GM11168 (cell line): ENCODE data around the gene MRGPRX2.

Experiments
- in situ Hi-C: fragments of 300-500 bp; cut with MboI; formaldehyde crosslinking; loops from one replicate; pipeline ENCODE4 v1.12.0; 2022; ENCODE audit warnings: low sequenced_read_pairs; ENCODE audit not compliant: unreplicated experiment

MRGPRX2 gene

DNA sequence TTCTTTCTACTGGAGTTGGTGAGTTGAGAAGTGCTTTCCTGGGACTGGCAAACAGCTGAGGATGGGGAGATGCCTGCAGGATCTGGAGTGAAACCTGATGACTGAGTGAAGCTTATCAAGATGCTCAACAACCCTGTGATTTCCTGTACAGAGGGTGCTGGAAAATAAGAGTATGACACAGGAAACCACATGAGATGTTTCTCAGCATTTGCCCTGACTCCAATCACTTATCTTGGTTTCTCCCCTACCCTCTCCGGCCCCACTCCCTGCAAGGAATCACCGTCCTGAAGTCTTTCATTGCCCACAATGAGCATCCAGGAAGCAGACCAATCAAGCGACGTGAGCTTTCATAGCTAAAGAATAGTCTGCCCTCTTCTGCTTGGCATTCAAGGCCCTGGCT, at the start of gene MRGPRX2:
MRGPRX2 (minus strand) TSS at position 89 of the 400 bp plus-strand sequence. CDS start 4,315 bp downstream, outside the sequence.
- in situ Hi-C loops = no loop called here

DNA sequence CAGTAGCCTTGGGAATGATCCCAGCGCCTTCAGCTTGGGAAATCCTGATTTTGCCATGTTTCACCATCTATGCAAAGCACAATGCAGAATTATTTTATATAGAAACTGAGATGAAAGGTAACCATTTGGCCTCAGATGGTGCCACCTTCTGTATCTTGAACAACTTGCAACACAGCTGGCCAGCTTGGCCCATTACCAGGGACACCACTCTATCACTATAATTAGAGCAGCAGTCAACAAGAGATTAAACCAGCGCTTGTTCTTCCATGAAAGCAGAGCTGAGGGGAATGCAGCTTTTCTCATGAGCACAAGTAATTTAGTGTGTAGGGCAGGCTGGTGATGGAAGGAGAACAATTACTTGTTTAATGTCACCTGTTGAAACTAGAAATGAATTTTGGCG, 49.8 kb upstream of the MRGPRX2 start:
- in situ Hi-C loops = no loop called here

DNA sequence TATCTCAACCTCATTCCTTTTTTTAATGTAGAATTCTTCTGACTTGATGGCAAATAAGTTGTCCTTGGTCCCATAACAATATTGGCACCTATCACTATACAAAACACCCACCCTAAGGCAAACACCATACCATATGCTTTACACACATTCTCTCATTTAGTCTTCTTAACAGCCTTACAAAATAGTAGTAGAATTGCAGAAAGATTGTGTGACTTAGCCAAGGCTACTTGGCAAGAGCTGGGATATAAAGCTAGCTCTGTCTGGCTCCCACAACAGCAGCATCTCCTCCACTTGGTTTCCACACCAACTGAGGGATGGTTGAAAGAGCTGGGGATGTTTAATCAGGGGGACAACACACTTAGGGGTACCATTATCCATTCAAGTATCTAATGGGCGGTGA, 46.6 kb upstream of the MRGPRX2 start:
- in situ Hi-C loops = no loop called here

- in situ Hi-C loops = no loop called here
Measured at GRCh38 chr11:19105011-19105410, 44.5 kb upstream of the MRGPRX2 start.

DNA sequence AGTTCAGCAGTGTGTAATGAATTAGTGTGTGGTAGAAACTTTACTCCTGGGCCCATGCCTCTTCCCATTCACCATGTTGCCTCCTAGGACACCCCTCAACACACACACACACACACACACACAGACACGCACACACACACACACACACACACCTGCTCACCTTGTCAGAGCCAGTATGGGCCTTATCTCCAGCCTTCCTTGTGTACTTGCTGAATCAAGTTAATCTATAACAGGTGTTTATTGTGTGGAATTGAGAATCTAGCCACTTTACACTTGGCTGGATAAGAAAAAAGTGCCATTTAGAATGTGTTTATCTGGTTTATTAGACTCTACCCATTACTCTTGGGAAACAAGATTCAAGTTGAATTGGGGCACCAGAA, 42.0 kb upstream of the MRGPRX2 start:
- in situ Hi-C loops = no loop called here

DNA sequence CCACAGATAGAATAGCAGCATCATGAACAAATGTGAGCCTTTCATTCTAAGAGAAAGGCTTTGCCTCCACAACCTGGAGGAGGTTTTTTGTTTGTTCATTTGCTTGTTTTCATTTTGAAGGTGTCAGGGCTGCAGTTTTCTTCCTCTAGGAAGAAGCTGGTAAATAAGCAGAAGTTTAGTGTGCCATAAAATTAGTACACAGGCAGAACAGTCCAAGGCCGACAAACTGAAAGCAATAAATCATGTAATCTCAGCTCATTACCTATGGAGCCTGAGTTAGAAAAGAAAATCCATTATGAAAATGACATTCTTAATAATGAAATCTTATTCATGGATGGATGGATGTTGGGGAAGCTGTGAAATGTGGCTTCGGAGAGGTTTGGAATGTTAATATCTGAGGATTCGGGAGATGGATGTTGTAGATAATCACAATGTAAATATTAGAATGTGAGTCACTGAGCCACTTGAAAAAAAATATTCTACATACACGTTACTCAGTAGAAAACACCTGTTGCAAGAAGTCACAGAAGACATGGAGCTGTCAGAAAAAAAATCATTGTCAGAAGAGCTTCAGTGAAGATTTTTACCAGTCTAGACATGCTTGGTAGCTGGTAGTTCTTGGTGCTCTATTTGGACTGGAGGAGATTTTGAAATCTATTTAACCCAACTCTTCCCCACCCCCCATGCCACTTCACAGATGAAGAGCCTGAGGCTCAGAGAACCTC, 41.4 kb upstream of the MRGPRX2 start:
- in situ Hi-C loops = no loop called here

GRCh38 chr11:19100885-19101284, 40.4 kb upstream of the MRGPRX2 start:
- in situ Hi-C loops = no loop called here

- in situ Hi-C loops = no loop called here
Measured at GRCh38 chr11:19099093-19099492, 38.6 kb upstream of the MRGPRX2 start.

DNA sequence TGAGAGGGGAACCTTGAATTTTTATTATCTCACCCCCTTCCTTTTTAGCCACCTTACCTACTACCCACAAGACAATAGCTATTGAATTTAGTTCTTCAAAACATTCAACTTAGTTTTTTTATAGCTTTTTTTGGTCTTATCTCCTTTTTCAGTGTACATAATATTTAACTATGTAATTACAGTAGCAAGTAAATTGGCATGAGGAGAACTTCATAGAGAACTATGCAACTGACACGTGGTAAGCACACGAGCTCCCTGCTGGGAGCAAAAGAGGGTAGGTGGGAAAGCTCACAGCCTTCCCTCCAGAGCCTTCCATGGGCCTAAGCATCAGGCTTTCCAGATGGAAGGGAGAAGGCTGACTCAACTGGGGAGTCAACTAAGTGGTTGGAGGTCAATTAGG, 34.3 kb upstream of the MRGPRX2 start:
- in situ Hi-C loops = no loop called here

GRCh38 chr11:19093976-19094375, 33.5 kb upstream of the MRGPRX2 start:
- in situ Hi-C loops = no loop called here

DNA sequence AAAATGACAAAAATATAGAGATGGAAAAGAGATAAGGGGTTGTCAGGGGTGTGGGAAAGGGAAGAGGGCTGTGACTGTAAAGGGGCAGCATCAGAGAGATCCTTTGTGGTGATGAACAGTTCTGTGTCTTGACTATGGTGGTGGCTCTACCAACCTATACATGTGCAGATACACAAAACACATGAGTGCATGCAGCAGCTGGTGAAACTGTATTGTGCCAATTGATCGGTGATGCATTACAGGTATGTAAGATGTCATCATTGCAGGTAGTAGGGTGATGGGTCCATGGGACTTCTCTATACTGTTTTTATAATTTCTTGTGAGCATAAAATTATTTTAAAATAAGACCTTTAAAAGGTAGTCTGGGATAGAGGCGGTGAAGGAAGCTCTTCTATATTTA, 32.3 kb upstream of the MRGPRX2 start:
- in situ Hi-C loops = no loop called here

DNA sequence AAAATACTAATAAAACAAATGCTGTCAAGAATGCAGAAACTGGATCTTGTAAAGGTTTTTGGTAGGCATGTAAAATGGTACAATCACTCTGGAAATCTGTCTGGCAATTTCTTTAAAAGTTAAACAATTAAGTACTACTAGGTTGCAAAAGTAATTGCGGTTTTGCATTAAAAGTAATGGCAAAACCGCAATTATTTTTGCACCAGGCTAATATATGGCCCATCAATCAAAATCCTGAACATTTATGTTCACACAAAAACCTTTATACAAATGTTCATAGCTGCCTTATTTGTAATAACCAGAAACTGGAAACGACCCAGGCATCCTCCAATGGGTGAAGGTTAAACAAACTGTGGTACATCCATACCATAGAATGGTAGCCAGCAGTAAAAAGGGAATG, 31.8 kb upstream of the MRGPRX2 start:
- in situ Hi-C loops = no loop called here

- in situ Hi-C loops = no loop called here
Measured at GRCh38 chr11:19091366-19091765, 30.8 kb upstream of the MRGPRX2 start.

DNA sequence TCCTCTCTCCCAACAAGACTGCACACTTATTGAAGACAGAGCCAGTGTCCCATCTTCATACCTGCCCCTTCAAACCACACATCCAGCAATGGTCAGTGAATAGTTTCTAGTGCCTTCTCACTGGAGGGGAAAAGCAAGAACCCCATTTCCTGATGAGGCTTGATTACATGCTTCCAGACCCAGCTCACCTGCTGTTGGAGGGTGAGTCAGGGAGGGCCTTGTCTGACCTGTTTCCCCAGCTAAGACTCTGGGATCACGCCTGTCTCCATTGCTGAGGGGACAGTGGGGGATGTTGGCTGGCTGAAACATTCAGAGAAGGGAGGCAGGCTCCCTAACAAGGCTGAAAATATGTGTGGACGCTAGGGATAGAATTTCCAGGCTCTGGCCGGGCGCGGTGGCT, 28.9 kb upstream of the MRGPRX2 start:
- in situ Hi-C loops = no loop called here

DNA sequence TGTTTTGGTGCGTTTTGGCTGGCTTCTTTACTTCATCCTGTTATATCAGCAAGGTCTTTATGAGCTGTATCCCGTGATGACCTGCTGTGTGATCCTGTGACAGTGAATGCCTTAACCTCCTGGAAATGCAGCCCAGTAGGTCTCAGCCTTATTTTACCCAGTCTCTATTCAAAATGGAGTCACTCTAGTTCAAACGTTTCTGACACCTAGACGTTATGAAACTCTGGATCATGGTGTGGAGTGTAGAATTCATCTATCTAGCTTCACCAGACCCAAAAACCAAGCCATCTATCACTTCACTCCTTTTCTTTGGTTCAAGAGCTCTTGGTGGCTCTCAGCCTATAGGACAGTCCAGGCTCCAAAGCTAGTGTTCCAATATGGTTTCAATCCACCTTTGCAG, 28.3 kb upstream of the MRGPRX2 start:
- in situ Hi-C loops = no loop called here

DNA sequence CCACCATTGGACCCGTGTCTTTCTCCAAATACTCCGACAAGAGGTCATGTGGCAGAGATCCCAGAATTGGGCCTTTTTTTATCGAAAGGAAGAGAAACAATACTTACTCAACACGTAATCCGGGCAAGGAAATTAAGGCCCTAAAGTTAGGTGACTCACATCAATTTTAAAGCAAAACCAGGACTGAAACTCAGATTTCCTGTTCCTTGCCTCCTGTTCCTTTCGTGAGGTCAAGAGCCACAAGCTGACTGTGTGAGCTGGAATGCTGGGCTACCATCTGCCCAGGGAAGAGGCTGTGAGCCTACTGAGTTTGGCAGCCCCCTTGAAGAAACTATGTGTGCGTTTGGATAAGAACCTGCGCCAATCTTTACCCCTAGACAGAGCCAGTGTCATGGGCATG, 27.1 kb upstream of the MRGPRX2 start:
- in situ Hi-C loops = no loop called here

DNA sequence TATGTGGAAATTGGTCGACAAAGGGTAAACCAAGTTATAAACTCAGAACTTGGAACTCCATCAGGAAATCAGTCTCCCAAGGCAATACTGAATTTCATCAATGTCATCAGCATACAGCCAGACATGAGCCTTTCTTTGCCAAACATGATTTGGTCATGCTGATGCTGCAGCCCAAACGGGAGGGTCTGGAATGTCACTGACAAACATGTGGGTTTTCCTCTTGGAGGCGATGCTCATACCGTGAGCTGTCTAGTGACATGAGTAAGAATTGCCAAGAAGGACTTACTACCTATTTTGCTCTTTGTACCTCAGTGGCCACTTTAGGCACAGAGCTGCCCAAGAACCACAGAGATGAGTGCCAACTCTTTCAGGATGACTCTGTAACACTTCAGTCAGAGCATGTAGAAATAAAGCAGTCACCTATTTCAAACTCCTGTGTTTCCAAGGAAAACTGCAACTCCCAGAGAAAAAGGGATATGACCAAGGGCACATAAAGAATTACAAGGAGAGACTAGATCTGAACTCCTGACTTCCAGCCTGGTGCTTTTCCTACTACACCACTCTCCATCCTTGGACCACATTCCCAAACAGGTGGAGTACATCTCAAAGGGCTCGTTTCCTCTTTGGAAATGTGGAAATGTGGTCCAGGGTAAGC, 24.3 kb upstream of the MRGPRX2 start:
- in situ Hi-C loops = no loop called here

- in situ Hi-C loops = no loop called here
Measured at GRCh38 chr11:19083166-19083565, 22.6 kb upstream of the MRGPRX2 start.

DNA sequence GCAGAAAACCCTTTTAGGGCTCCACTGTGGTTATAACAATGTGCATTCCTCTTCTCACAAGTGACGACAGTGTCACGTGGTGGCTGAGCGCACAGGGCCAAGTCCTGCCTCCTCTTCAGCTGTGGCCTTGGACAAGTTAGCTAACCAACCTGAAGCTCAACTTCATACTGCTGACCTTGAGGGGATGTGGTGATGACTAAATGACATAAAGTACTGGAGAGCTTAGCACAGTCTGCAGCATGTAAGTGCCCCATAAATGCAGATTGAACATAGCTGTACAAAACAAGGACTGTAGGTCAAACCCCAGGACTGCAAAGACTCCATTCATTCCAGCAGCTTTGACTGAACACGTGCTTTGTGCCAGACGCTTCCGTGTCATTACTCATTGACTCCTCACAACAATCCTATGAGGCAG, 20.1 kb upstream of the MRGPRX2 start:
- in situ Hi-C loops = no loop called here

DNA sequence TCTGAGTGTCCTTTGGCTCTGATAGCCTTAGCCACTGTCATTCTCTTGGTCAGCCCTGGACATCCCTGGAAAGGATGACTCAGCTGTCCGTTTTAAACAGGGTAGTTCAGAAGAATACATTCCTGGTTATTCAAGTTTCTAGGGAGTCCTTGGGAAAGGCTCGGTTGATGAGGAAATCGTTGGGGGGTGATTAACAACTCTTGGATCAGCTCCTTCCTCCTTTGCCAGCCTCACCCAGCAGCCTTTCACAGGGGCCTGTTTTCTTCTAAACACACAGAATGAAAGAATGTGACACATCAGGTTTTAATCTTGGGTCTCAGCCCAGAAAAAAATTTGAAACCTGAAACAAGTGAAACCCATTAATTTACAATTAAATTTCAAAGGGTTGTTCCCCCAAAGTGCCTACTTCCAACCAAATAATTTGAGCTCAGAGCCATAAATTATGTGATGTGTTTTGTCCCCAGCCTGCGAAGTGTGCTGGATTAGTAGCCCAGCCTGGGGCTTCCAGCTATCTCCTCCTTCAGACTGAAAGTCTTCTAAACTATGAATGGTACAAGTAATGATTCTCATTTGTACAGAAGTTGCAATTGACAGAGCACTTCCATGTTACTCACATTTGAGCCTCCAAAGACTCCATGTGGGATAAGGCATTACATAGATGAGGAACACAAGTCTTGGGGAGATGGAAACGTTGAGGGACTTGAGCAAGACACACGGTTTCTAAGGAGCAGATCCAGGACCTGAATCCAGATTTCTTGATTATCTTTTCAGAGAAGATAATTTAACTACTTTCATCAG, 19.3 kb upstream of the MRGPRX2 start:
- in situ Hi-C loops = loop anchor here (10.0 kb wide), 1 partner anchor 155 kb away; no protein-coding TSS in a partner anchor

DNA sequence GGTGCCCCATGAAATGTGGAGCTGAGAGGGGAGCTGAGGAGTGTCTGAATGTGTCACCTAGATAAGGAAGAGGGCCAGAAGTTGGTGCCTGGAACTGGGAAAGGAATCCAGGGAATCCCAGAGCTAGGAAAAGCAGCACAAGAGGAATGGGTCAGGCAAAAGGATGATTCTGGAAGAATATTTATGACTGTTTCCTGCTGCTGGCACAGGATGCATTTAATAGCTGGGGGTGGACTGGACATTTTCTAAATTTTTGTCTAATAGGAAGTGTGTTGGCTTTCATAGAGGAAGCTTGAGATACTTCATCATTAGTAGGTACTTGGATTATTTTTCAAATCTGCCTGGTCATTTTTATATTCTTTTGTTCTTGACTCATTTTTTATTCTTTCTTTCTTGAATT, 17.4 kb upstream of the MRGPRX2 start:
- in situ Hi-C loops = loop anchor here (10.0 kb wide), 1 partner anchor 157 kb away; no protein-coding TSS in a partner anchor
